HCT116 (cell line): ENCODE measurements around the gene SHROOM3. TPM values are rescaled to one million over a fixed set of nuclear protein-coding genes. Genes with fewer than 3 reads are reported as not detected.

Experiments used
- ATAC-seq: fragments of 200-7000 bp; cut with Tn5 transposase; 2 replicates; pipeline ENCODE4 v1.9.1; 2020; ENCODE audit warnings: mild to moderate bottlenecking, moderate library complexity
- BruUV-seq: library from RNA; stranded (reverse); fragments of 400-500 nt; replicated peaks from 2 replicates; lab custom pipeline; 2021; lab: Mats Ljungman, UMichigan
- CTCF ChIA-PET: fragments of 300-600 bp; sonication (Branson Sonifier 250); formaldehyde crosslinking; loops from one replicate; lab custom pipeline; 2021; ENCODE audit warnings: antibody characterized with exemption; lab: Charles Lee
- POLR2A ChIA-PET: fragments of 300-600, 350-600 bp; sonication (Branson Sonifier 250); formaldehyde crosslinking; loops from one replicate; lab custom pipeline; 2021; ENCODE audit warnings: antibody characterized with exemption; lab: Charles Lee
- RAD21 ChIA-PET, 2 experiments: fragments of 300-600 bp; sonication (Branson Sonifier 250); formaldehyde crosslinking; loops; one replicate each; lab custom pipeline; 2023; ENCODE audit warnings: low total read pairs in 2 of 2; ENCODE audit not compliant: uncharacterized antibody in 2 of 2, unreplicated experiment in 2 of 2, low non-redundant PET in 1 of 2; lab: Charles Lee
- DNase-seq: peaks from one replicate; pipeline ENCODE4 v3.0.0-alpha.2; 2010; ENCODE audit warnings: low read depth, low spot score
- H2AFZ ChIP-seq: fragments of 200-600 bp; shearing (Covaris generic), sonication (generic); 2 replicates; pipeline ENCODE4 v1.6.1; 2017; ENCODE audit warnings: low read depth, mixed run types, mixed read lengths, antibody characterized with exemption, low read length; ENCODE audit not compliant: poor library complexity, severe bottlenecking
- H3K27ac ChIP-seq: 2 replicates; pipeline ENCODE4 v1.5.1; 2012; ENCODE audit warnings: low read depth, low read length
- H3K27me3 ChIP-seq: fragments of 200-600 bp; sonication (generic); 2 replicates; pipeline ENCODE4 v1.6.1; 2016; ENCODE audit warnings: mixed run types, low read length, mixed read lengths; ENCODE audit not compliant: insufficient read depth
- H3K36me3 ChIP-seq, 2 experiments: fragments of 200-500 bp in 1 of 2; fragments of 200-600 bp in 1 of 2; sonication (Bioruptor generic) in 1 of 2; sonication (generic) in 1 of 2; 2 replicates each; pipeline versions ENCODE4 v1.5.1 to v1.6.1; 2014 to 2016; ENCODE audit warnings: low read length in 2 of 2, inconsistent platforms in 1 of 2, mixed read lengths in 1 of 2, mixed run types in 1 of 2; ENCODE audit not compliant: insufficient read depth in 2 of 2, control insufficient read depth in 1 of 2
- H3K4me1 ChIP-seq, 2 experiments: fragments of 200-600 bp in 1 of 2; sonication (generic) in 1 of 2; 2 replicates each; pipeline versions ENCODE4 v1.5.1 to v1.6.1; 2012 to 2017; ENCODE audit warnings: low read length in 2 of 2, inconsistent platforms in 1 of 2, mild to moderate bottlenecking in 1 of 2, mixed read lengths in 1 of 2, mixed run types in 1 of 2, moderate library complexity in 1 of 2; ENCODE audit not compliant: insufficient read depth in 2 of 2, control insufficient read depth in 1 of 2
- H3K4me2 ChIP-seq: fragments of 200-600 bp; sonication (generic); 2 replicates; pipeline ENCODE4 v1.6.1; 2017; ENCODE audit warnings: mixed run types, low read length, mixed read lengths
- H3K4me3 ChIP-seq, 2 experiments: fragments of 200-600 bp in 1 of 2; sonication (generic) in 1 of 2; replicated peaks in 1 of 2; 2 replicates each; pipeline ENCODE4 v1.5.1; 2011 to 2016; ENCODE audit warnings: low read length in 2 of 2, control low read depth in 1 of 2, low read depth in 1 of 2, mild to moderate bottlenecking in 1 of 2, mixed read lengths in 1 of 2, mixed run types in 1 of 2
- H3K79me2 ChIP-seq: fragments of 200-600 bp; sonication (generic); 2 replicates; pipeline ENCODE4 v1.6.1; 2017; ENCODE audit warnings: mild to moderate bottlenecking, mixed run types, low read length, moderate library complexity, mixed read lengths; ENCODE audit not compliant: insufficient read depth
- H3K9ac ChIP-seq: fragments of 200-600 bp; sonication (generic); 2 replicates; pipeline ENCODE4 v1.6.1; 2016; ENCODE audit warnings: low read length, mixed read lengths
- H3K9me2 ChIP-seq: fragments of 200-600 bp; sonication (generic), shearing (Covaris generic); 2 replicates; pipeline ENCODE4 v1.6.1; 2017; ENCODE audit warnings: mixed run types, mild to moderate bottlenecking, moderate library complexity; ENCODE audit not compliant: insufficient read depth
- H3K9me3 ChIP-seq, 2 experiments: fragments of 200-500 bp in 1 of 2; fragments of 200-600 bp in 1 of 2; sonication (Bioruptor generic) in 1 of 2; sonication (generic) in 1 of 2; 2 replicates each; pipeline ENCODE4 v1.6.1; 2014 to 2017; ENCODE audit warnings: low read length in 2 of 2, mixed read lengths in 2 of 2, inconsistent platforms in 1 of 2, low read depth in 1 of 2, mild to moderate bottlenecking in 1 of 2, mixed run types in 1 of 2, moderate library complexity in 1 of 2; ENCODE audit not compliant: control insufficient read depth in 1 of 2, insufficient read depth in 1 of 2
- H4K20me1 ChIP-seq: fragments of 200-600 bp; sonication (generic), shearing (Covaris generic); 2 replicates; pipeline ENCODE4 v1.6.1; 2017; ENCODE audit warnings: mixed run types, mild to moderate bottlenecking, moderate library complexity; ENCODE audit not compliant: insufficient read depth
- POLR2A ChIP-seq: IDR thresholded peaks from 2 replicates; pipeline ENCODE4 v1.7.0; 2011; ENCODE audit warnings: borderline replicate concordance; ENCODE audit not compliant: insufficient read depth, insufficient read length; ENCODE audit errors: extremely low read depth
- SIN3A ChIP-seq: IDR thresholded peaks from 2 replicates; pipeline ENCODE4 v1.6.1; 2012; ENCODE audit warnings: low read depth
- ZFX ChIP-seq: fragments of 450-650 bp; IDR thresholded peaks from 2 replicates; pipeline ENCODE4 v1.6.1; 2017
- intact Hi-C: fragments of 100-400 bp; cut with micrococcal nuclease; formaldehyde crosslinking; loops from 2 replicates; pipeline ENCODE4 v1.10.0; 2022
- total RNA-seq: library from RNA; stranded (reverse); gene quantifications from one replicate; pipeline ENCODE4 v1.2.1, GENCODE V29; 2021; ENCODE audit not compliant: unreplicated experiment

Gene SHROOM3
- total RNA-seq, 1 experiment from 2014 or later, result 22.5 TPM

GRCh38 chr4:76772498-76773106 is 337.6 kb downstream of the SHROOM3 start:
- Histone ChIP-seq H2AFZ (no peak overlapping the region), H3K79me2 (no peaks in the 10 kb centered on the region), H3K9me2 (no peaks in the 10 kb centered on the region), H3K4me1 (peaks cover 0 to 6% of the 10 kb centered on the region in 2 experiments; a peak in 2 of 4 replicates), H3K4me3 (no peak overlapping the region), H3K9me3 (no peaks in the 10 kb centered on the region), H4K20me1 (no peaks in the 10 kb centered on the region), H3K9ac (no peak overlapping the region), H3K36me3 (peaks cover 0 to 15% of the 10 kb centered on the region in 2 experiments; a peak in 3 of 4 replicates)
- no peak for TF ChIP-seq ZFX
- TF ChIP-seq, all 23 proteins: peak for 0
- no peak overlapping the region for H3K27ac ChIP-seq
- ChIA-PET RAD21 (no interaction called here), CTCF (no interaction called here), POLR2A (interaction anchor here (0.7 kb wide), 1 partner anchor 10 kb away, joined by 3 read pairs; no protein-coding TSS in a partner anchor)
- ATAC-seq (no peak), DNase-seq (no peak)
- intact Hi-C loops, result no loop called here
- H3K4me2 ChIP-seq, result no peak overlapping the region
- no peaks in the 10 kb centered on the region for H3K27me3 ChIP-seq
- BruUV-seq, result no TSS peak

- no peak overlapping the region for H3K4me2 ChIP-seq
- H3K9me2 ChIP-seq, result no peaks in the 10 kb centered on the region
- H3K9me3 ChIP-seq, result no peaks in the 10 kb centered on the region
- no peak for ATAC-seq
- no peak for DNase-seq
- H4K20me1 ChIP-seq, result no peaks in the 10 kb centered on the region
- TF ChIP-seq SIN3A (no peak), POLR2A (no peak)
- no TSS peak for BruUV-seq
- no peaks in the 10 kb centered on the region for H3K79me2 ChIP-seq
- RAD21 ChIA-PET, result no interaction called here
- H3K4me3 ChIP-seq, result no peak overlapping the region
- H3K27me3 ChIP-seq, result no peaks in the 10 kb centered on the region
- no peak overlapping the region for H2AFZ ChIP-seq
- no peak overlapping the region for H3K9ac ChIP-seq
- CTCF ChIA-PET, result no interaction called here
- intact Hi-C loops, result no loop called here
- no peak overlapping the region for H3K27ac ChIP-seq
- peaks cover 0 to 6% of the 10 kb centered on the region in 2 experiments; a peak in 2 of 4 replicates for H3K4me1 ChIP-seq
- POLR2A ChIA-PET, result no interaction called here
- H3K36me3 ChIP-seq, result peaks cover 0 to 15% of the 10 kb centered on the region in 2 experiments; a peak in 3 of 4 replicates
Observed at GRCh38 chr4:76773766-76774165, 338.7 kb downstream of the SHROOM3 start.
